ENCODE results near the gene CAST.

CAST gene

DNA sequence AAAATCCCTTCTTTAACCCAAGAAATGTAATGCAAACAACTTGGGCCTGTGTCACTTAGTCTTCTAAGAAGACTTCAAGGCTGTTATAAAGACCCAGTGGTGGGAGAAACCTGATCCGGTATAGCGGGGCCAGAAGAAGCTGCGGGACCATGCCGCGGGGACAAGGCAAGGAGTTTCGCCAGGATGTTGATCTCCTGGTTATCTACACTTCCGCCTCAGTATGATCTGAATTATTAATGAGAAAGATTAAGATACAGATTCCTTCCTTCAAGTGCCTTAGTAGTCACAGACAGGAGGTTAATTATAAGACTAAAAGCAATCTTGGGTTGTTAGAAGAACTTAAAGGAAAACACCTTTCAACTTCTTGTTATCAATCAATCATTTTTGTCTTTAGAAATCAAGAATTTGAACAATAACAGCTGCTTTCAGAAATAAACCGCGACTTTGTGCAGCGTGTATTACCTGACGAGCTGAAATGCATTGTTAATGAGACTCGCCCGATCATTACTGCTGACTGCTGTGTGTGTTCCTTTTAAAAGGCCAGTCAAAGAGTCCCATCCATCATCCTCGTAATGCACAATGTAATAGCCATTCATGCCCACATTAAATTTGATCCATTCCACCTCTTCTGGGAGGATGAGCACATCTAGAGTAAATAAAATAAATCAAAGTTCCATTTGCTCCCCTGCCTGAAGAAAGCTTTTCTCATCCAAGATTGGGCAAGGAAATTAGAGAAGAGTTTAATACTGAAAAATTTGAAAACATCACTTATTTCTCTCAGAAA is 123.3 kb downstream of the CAST start:
- TF ChIP-seq, protein P1, sequence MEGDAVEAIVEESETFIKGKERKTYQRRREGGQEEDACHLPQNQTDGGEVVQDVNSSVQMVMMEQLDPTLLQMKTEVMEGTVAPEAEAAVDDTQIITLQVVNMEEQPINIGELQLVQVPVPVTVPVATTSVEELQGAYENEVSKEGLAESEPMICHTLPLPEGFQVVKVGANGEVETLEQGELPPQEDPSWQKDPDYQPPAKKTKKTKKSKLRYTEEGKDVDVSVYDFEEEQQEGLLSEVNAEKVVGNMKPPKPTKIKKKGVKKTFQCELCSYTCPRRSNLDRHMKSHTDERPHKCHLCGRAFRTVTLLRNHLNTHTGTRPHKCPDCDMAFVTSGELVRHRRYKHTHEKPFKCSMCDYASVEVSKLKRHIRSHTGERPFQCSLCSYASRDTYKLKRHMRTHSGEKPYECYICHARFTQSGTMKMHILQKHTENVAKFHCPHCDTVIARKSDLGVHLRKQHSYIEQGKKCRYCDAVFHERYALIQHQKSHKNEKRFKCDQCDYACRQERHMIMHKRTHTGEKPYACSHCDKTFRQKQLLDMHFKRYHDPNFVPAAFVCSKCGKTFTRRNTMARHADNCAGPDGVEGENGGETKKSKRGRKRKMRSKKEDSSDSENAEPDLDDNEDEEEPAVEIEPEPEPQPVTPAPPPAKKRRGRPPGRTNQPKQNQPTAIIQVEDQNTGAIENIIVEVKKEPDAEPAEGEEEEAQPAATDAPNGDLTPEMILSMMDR (IDR thresholded peaks at IDR 0.05; ENCODE audit: low read depth, low read length) = no peak
- no peak for DNase-seq
- Histone ChIP-seq H3K4me3 (ENCODE audit: low read depth, low read length) (no peak overlapping the region), H3K36me3 (no peaks in the 10 kb centered on the region), H3K9me3 (no peaks in the 10 kb centered on the region), H3K27me3 (no peaks in the 10 kb centered on the region), H3K4me1 (peaks cover 12% of the 10 kb centered on the region)

DNA sequence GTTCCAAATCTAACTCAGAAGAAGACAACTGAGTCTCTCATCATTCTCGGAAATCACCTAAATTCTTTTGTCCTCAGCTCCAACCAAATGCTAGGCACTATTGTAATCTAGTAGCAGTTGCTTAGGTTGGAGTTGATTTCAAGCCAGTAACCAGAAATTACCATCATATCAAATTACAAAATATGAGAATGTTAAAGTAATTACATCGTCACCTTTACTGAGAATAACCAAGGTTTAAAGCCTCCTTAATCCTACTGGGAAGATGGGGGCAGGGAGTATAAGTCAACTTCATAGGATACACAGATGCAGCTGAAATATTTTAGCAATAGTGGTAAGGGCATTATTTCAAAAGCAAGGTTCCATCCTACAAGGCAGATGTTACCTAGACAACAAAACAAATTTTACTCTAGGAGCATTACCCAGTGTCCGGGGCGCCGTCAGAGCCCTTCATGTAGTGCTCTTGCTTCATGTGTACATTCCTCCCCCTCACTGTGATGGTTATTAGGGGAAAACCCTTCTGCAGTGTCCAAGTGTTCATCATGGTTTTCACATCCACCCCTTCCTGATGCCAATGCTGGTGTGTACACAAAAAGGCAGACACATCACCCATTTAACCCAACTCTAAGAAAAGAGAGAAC is 126.1 kb downstream of the CAST start:
- no peak overlapping the region for H3K4me3 ChIP-seq (ENCODE audit: low read depth, low read length)
- no peaks in the 10 kb centered on the region for H3K4me1 ChIP-seq
- no peak for DNase-seq
- no peaks in the 10 kb centered on the region for H3K36me3 ChIP-seq
- no peaks in the 10 kb centered on the region for H3K9me3 ChIP-seq
- TF ChIP-seq, protein P1 (IDR thresholded peaks at IDR 0.05; ENCODE audit: low read depth, low read length) = no peak
- H3K27me3 ChIP-seq = no peaks in the 10 kb centered on the region

DNA sequence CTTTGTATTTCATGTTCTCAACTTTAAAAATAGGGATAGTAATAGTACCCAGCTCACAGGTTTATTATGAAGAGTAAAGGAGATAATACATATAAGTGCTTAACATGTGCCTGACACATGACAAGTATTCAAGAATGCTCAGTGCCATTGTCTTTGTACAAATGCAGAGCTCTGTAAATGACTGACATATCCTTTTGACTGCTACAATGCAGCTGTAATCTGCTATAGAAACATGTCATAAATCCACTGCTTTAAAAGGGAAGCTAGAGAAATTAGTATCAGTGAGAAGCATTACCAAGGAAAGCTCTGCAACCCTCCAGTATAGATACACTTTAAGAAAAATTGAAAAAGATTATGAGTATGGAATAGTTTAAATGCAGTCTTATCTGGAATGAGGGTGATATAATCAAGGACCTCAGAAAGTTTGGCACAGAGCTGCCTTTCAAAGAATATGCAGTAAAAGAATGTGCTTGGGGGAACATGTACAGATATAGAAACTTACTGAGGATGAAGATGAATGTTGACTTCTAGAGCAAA is 127.7 kb downstream of the CAST start:
- no peak for DNase-seq

DNA sequence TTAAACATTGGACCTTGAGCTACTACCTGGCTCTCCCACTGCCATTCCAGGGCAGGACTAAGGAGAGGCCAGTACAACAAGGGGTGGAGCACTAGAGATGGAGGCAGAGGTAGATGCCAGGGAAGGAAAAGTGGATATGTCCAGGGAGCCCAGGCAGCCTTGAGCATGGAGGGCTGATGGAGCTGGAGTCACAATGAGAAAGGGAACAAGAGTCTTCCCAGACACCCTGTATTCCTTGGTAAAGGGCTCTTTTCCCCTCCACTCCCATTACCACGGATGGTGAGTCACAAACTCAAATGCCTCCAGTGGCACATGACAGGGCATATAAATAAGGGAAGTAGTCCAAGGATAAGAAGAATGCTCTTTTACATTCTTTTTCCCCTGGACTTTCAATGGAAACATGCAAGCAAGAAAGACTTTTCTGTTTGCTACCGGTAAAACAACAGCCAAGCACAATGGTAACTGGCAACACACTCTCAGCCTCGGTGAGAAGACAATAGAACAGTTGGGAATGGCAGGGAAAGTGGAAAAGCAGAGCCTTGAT is 128.9 kb downstream of the CAST start:
- no peaks in the 10 kb centered on the region for H3K27me3 ChIP-seq
- no peak for DNase-seq
- H3K36me3 ChIP-seq = peaks cover 3% of the 10 kb centered on the region; the same call in 1 of the 2 replicates
- no peak overlapping the region for H3K4me3 ChIP-seq (ENCODE audit: low read depth, low read length)
- H3K4me1 ChIP-seq = no peaks in the 10 kb centered on the region
- H3K9me3 ChIP-seq = no peaks in the 10 kb centered on the region
- TF ChIP-seq, protein P1 (IDR thresholded peaks at IDR 0.05; ENCODE audit: low read depth, low read length) = no peak

More for the DNA sequence above, 127.7 kb downstream of the CAST start:
- no peaks in the 10 kb centered on the region for H3K27me3 ChIP-seq
- H3K4me3 ChIP-seq (ENCODE audit: low read depth, low read length) = no peak overlapping the region
- TF ChIP-seq, protein P1 (IDR thresholded peaks at IDR 0.05; ENCODE audit: low read depth, low read length) = no peak
- H3K4me1 ChIP-seq = no peaks in the 10 kb centered on the region
- peaks cover 3% of the 10 kb centered on the region; the same call in 1 of the 2 replicates for H3K36me3 ChIP-seq
- no peaks in the 10 kb centered on the region for H3K9me3 ChIP-seq

DNA sequence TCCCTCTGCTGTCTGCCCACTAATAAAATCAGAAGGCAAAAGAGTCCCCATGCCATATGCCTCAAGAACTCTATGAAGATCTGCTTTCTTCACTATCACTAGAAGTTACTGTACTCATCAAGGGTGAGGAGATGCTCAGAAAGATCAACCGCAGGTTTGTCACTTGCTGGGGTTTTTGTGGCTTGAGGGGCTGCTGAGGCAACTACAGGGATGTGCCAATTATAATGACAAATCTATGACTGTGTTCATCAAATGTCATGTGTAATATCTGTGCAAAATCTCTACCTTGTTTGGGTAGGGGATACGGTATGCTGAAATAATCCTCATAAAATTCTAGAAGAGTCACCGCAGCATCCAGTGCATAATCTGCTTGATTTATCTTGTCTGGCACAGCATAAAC is 132.6 kb downstream of the CAST start:
- no peak overlapping the region for H3K4me3 ChIP-seq (ENCODE audit: low read depth, low read length)
- H3K27me3 ChIP-seq = no peaks in the 10 kb centered on the region
- H3K36me3 ChIP-seq = peaks cover 3% of the 10 kb centered on the region; the same call in 1 of the 2 replicates
- DNase-seq = no peak
- TF ChIP-seq, protein P1 (IDR thresholded peaks at IDR 0.05; ENCODE audit: low read depth, low read length) = no peak
- H3K9me3 ChIP-seq = no peaks in the 10 kb centered on the region; the same call in 1 of the 2 replicates
- H3K4me1 ChIP-seq = no peaks in the 10 kb centered on the region

All from BE2C (cell line).